ENCODE data around the gene KSR2. TPM values are rescaled to one million over a fixed set of nuclear protein-coding genes. Genes with fewer than 3 reads are reported as not detected.

The KSR2 gene
- total RNA-seq, 1 donor, result under 0.01 TPM

GRCh38 chr12:117818400-117818799 is 150.4 kb downstream of the KSR2 start:
- H3K4me3 ChIP-seq (ENCODE audit: insufficient read depth, low read length), result no peak overlapping the region
- no peaks in the 10 kb centered on the region for H3K4me1 ChIP-seq (ENCODE audit: insufficient read depth, low read length)
- no peaks in the 10 kb centered on the region for H3K9me3 ChIP-seq (ENCODE audit: low read depth, low read length)
- H3K79me2 ChIP-seq (ENCODE audit: insufficient read depth, low read length), result no peaks in the 10 kb centered on the region
- H3K4me2 ChIP-seq (ENCODE audit: insufficient read depth, low read length), result no peak overlapping the region
- H3K27me3 ChIP-seq (ENCODE audit: insufficient read depth, low read length), result peaks cover 3% of the 10 kb centered on the region
- no peak for DNase-seq (ENCODE audit: insufficient read length, low spot score, missing footprints)
- H2AFZ ChIP-seq (ENCODE audit: low read length), result no peak overlapping the region
- TF ChIP-seq, protein P1, sequence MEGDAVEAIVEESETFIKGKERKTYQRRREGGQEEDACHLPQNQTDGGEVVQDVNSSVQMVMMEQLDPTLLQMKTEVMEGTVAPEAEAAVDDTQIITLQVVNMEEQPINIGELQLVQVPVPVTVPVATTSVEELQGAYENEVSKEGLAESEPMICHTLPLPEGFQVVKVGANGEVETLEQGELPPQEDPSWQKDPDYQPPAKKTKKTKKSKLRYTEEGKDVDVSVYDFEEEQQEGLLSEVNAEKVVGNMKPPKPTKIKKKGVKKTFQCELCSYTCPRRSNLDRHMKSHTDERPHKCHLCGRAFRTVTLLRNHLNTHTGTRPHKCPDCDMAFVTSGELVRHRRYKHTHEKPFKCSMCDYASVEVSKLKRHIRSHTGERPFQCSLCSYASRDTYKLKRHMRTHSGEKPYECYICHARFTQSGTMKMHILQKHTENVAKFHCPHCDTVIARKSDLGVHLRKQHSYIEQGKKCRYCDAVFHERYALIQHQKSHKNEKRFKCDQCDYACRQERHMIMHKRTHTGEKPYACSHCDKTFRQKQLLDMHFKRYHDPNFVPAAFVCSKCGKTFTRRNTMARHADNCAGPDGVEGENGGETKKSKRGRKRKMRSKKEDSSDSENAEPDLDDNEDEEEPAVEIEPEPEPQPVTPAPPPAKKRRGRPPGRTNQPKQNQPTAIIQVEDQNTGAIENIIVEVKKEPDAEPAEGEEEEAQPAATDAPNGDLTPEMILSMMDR (IDR thresholded peaks at IDR 0.05; ENCODE audit: extremely low read depth, low read depth, low read length), result no peak
- no peaks in the 10 kb centered on the region for H3K36me3 ChIP-seq (ENCODE audit: insufficient read depth, low read length)
- no peak overlapping the region for H3K27ac ChIP-seq (ENCODE audit: low read depth, low read length)
- H4K20me1 ChIP-seq (ENCODE audit: insufficient read depth, low read length), result no peaks in the 10 kb centered on the region

GRCh38 chr12:117809509-117809908 is 159.3 kb downstream of the KSR2 start:
- H3K9me3 ChIP-seq (ENCODE audit: low read depth, low read length), result no peaks in the 10 kb centered on the region
- H3K4me2 ChIP-seq (ENCODE audit: insufficient read depth, low read length), result no peak overlapping the region
- TF ChIP-seq, protein P1 (IDR thresholded peaks at IDR 0.05; ENCODE audit: extremely low read depth, low read depth, low read length), result no peak
- no peaks in the 10 kb centered on the region for H3K36me3 ChIP-seq (ENCODE audit: insufficient read depth, low read length)
- H3K27me3 ChIP-seq (ENCODE audit: insufficient read depth, low read length), result no peaks in the 10 kb centered on the region
- DNase-seq (ENCODE audit: insufficient read length, low spot score, missing footprints), result no peak
- no peak overlapping the region for H3K4me3 ChIP-seq (ENCODE audit: insufficient read depth, low read length)
- no peaks in the 10 kb centered on the region for H4K20me1 ChIP-seq (ENCODE audit: insufficient read depth, low read length)
- H3K27ac ChIP-seq (ENCODE audit: low read depth, low read length), result no peak overlapping the region
- H2AFZ ChIP-seq (ENCODE audit: low read length), result no peak overlapping the region
- H3K4me1 ChIP-seq (ENCODE audit: insufficient read depth, low read length), result no peaks in the 10 kb centered on the region
- H3K79me2 ChIP-seq (ENCODE audit: insufficient read depth, low read length), result no peaks in the 10 kb centered on the region

DNA sequence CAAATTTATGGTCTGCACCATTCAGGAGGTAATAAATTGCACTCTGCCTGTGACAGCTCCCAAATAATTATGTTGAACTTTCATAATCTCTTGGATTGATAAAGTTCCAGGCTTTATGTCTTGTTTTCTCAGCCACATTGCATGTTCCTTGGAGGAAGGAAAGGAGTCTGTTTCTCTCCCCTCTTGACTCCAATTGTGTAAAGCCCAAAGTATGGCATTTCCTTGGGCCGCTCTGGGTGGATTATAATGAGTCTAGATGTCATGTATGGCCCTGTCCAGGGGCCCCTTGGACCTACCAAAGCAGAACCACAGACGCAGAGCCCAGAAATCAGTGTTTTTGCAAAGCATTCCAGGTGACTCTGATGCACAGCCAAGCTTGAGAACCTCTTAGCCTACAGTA is 160.8 kb downstream of the KSR2 start:
- Histone ChIP-seq H3K4me1 (ENCODE audit: insufficient read depth, low read length) (no peaks in the 10 kb centered on the region), H3K36me3 (ENCODE audit: insufficient read depth, low read length) (no peaks in the 10 kb centered on the region), H3K9me3 (ENCODE audit: low read depth, low read length) (no peaks in the 10 kb centered on the region), H3K27me3 (ENCODE audit: insufficient read depth, low read length) (no peaks in the 10 kb centered on the region), H3K4me3 (ENCODE audit: insufficient read depth, low read length) (no peak overlapping the region), H3K27ac (ENCODE audit: low read depth, low read length) (no peak overlapping the region), H4K20me1 (ENCODE audit: insufficient read depth, low read length) (no peaks in the 10 kb centered on the region), H2AFZ (ENCODE audit: low read length) (no peak overlapping the region), H3K79me2 (ENCODE audit: insufficient read depth, low read length) (no peaks in the 10 kb centered on the region), H3K4me2 (ENCODE audit: insufficient read depth, low read length) (no peak overlapping the region)
- TF ChIP-seq, protein P1 (IDR thresholded peaks at IDR 0.05; ENCODE audit: extremely low read depth, low read depth, low read length), result no peak
- DNase-seq (ENCODE audit: insufficient read length, low spot score, missing footprints), result no peak

GRCh38 chr12:117807355-117807754 is 161.4 kb downstream of the KSR2 start:
- Histone ChIP-seq H2AFZ (ENCODE audit: low read length) (no peak overlapping the region), H4K20me1 (ENCODE audit: insufficient read depth, low read length) (no peaks in the 10 kb centered on the region), H3K27ac (ENCODE audit: low read depth, low read length) (no peak overlapping the region), H3K27me3 (ENCODE audit: insufficient read depth, low read length) (no peaks in the 10 kb centered on the region), H3K4me3 (ENCODE audit: insufficient read depth, low read length) (no peak overlapping the region), H3K36me3 (ENCODE audit: insufficient read depth, low read length) (no peaks in the 10 kb centered on the region), H3K9me3 (ENCODE audit: low read depth, low read length) (no peaks in the 10 kb centered on the region), H3K4me2 (ENCODE audit: insufficient read depth, low read length) (no peak overlapping the region), H3K79me2 (ENCODE audit: insufficient read depth, low read length) (no peaks in the 10 kb centered on the region), H3K4me1 (ENCODE audit: insufficient read depth, low read length) (no peaks in the 10 kb centered on the region)
- TF ChIP-seq, protein P1 (IDR thresholded peaks at IDR 0.05; ENCODE audit: extremely low read depth, low read depth, low read length), result no peak
- no peak for DNase-seq (ENCODE audit: insufficient read length, low spot score, missing footprints)

Data from osteoblast (primary cell).